Fibroblast of skin of right quadriceps (primary cell): ENCODE data around the gene BRAT1.

Source experiments
- DNase-seq: peaks from one replicate; pipeline ENCODE4 v3.0.0-alpha.2; 2013

Gene BRAT1

GRCh38 chr7:2522780-2523433 is 32.4 kb downstream of the BRAT1 start:
- DNase-seq = peak; percentile 57

- peak; percentile 50 for DNase-seq
These were observed 33.3 kb downstream of the BRAT1 start for GRCh38 chr7:2521952-2522591.

- no peak for DNase-seq
These were observed 34.0 kb downstream of the BRAT1 start for GRCh38 chr7:2521341-2521745.

DNA sequence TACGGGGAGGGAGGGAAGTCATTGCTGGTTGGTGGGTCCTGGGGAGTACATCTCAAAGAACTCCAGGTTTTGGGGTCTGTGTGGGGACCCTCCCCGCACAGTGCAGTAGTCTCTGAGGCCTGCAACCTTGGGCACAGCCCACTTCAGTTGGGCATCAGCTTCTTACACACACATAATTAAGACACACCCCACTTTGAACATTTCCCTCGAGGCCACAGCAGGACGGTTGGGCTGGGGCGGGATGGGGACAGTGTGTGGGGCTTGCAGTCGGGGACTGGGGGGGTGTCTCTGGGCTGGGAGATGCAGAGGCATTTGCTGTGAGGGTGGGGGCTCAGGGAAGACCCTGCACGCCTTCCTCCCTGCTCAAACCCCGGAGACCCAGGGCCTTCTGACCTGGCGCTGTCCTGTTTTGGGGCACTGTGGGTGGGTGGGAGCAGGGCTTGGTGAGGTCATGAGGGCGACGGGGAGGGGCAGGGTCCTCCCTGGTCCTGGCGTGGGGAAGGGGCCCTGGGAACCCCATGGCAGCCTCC is 34.5 kb downstream of the BRAT1 start:
- no peak for DNase-seq

GRCh38 chr7:2520131-2520760 is 35.1 kb downstream of the BRAT1 start:
- no peak for DNase-seq

GRCh38 chr7:2519119-2519930 is 36.0 kb downstream of the BRAT1 start, which contains the start of gene LFNG:
Gene LFNG (plus strand): TSS chr7:2519774. CDS start chr7:2519862, 88 bp downstream.
- peak; percentile 93 for DNase-seq

DNA sequence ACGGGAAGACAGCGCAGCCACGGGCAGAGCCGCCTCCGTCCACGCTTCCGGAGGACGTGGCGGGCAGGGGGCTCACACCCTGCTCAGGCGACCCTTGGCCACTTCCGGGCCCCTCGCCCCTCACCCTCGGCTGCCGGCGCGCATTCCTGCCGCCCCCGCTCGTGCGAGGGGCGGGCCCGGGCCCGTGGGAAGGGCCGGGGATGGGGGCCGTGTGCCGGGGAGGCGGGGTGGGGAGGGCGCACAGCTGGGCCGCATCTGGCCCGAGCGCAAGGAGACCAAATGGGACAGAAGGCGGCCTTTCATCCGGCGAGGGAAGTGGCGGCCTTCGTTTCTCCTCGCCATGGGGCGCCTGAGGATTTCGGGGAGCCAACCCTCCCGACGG is 36.6 kb downstream of the BRAT1 start:
- no peak for DNase-seq

DNA sequence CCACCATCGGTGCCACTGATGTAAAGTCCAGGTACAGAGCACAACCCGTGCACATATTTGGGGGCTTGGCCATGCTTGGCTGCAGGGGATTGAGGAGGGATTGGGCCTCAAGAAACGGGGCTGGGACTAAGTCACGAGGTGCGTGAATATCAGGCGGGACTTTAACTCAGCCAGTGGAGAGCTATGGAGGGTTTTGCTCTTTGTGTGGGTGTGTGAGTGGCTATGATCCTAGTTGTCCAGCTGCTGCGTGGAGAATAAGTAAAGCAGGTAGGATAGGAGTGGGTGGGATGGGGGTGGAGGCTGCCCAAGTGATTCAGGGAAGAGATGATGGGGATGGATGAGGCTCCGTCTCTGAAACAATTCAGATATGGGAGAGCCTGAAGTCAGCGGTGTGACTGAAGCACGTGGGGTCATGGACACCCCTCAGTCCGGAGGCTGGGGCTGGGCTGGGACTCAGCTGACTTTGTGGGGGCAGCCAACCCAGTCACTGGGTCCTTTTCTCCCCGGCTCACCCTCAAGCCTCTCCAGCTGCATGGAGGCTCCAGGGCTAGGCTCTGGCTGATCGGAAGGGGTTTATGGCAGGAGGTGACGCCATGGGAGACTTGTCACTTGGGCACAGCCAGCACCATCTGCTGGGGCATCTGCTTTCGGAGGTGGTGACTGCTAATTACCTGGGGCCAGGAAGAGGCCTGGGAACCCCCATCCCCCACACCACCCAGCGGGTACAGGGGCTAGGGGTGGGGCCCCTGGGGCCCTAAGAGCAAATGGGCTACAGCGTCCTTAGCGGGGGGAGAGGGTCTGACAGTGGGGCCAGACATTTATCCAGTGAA is 37.4 kb downstream of the BRAT1 start:
- peak; percentile 69 for DNase-seq

DNA sequence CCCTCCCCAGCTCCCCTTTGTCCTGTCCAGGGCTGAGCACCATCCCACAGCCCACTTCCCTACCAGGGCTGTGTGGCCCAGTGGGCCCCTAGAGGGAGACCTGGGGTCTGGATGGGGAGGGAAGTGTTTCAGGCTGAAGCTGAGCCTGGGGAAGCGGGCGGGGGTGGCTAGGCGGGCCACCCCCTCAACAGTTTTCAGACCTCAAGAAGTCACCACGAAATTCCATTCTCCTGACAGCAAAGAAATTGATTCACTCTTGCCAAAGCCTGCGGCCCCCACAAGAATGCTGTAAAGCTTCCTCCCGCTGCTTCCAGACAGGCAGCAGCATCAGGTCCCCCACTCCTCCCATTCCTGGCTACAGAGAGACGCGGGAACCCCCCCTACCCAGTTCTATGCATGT is 38.3 kb downstream of the BRAT1 start:
- peak; percentile 98 for DNase-seq

DNA sequence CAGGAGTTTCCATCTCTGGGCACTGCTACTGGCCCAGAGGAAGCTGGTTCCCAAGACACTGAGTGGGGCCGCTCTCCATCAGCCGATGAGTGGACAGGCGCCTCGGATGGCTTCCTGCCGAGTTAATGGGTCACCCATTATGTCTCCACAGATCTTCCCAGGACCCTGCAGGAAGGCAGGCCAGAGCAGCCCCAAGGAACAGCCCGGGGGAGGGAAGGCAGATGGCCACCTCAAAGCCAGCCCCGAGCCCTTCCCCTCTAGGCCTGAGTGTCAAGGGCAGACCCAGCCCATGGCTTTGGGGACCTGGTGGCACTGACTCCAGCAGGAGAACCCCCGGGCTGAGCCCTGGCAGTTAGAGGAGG is 39.1 kb downstream of the BRAT1 start:
- no peak for DNase-seq

- no peak for DNase-seq
These were observed 39.7 kb downstream of the BRAT1 start for GRCh38 chr7:2515424-2516193.

DNA sequence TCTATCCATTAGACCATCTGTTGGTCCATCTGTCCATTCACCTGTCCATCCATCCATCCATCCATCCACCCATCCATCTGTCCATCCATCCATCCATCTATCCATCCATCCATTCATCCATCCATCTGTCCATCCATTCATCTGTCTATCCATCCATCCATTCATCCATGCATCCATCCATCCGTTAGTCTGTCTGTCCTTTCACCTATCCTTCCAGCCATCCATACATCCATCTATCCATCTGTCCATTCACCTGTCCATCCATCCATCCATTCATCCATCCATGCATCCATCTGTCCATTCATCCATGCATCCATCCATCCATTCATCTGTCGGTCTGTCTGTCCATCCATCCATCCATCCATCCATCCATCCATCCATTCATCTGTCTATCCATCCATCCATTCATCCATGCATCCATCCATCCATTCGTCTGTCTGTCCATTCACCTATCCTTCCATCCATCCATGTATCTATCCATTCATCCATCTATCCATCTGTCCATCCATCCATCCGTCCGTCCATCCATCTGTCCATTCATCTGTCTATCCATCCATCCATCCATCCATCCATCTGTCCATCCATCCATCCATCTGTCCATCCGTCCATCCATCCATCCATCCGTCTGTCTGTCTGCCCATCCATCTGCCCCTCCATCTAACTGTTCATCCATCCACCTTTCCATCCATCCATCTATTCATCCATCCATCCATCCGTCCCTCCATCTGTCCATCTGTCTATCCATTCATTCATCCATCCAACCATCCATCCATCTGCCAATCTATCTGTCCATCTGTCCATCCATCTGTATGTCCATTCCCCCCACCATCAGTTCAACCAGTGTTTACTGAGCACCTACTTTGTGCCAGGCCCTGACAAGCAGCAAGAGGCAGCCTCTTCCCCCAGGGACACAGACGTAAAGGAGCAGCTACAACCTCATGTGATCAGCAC is 40.6 kb downstream of the BRAT1 start:
- DNase-seq = no peak

- DNase-seq = no peak
These were observed 41.6 kb downstream of the BRAT1 start for GRCh38 chr7:2513702-2514101.

DNA sequence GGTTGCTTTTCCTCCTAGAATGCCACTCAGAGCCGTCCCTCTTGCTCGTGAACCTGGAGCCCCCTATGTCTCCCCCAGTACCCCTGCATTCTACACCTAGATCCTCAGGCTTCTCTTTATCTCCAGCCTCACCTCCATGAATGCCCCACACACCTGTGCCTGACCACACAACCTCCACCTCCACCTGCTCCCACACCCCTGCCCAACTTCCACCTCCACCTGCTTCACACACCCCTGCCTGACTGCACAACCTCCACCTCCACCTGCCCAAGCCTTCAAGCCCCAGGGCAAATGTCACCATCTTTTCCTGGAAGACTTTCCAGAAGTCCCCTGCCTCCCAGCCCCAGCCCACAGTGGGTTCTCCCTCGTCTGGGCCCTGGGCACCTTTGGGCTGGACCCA is 42.6 kb downstream of the BRAT1 start:
- DNase-seq = no peak

DNA sequence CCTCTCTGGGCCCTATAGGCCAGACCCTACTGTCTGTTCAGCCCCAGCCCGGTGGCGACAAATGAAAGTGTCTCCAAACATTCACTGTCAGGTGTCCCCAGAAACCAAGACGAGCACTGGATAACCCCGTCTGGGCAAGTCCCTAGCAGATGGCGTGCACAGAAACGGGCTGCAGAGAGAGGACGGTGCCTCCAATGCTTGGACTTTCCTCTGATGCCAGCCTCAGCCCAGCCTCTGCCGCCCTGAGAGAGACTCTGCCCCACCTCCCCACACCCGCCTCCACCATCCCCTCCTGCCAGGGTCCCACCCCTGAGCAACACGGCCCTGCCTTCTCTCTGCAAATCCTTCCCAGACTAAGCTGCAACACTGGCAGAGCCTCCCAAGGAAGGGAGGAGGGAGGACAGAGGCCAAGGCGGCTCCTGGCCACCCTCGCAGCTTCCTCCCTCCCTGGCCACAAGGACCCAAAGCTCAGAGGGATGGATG is 43.1 kb downstream of the BRAT1 start:
- DNase-seq = no peak

GRCh38 chr7:2511769-2512168 is 43.6 kb downstream of the BRAT1 start:
- DNase-seq = no peak

DNA sequence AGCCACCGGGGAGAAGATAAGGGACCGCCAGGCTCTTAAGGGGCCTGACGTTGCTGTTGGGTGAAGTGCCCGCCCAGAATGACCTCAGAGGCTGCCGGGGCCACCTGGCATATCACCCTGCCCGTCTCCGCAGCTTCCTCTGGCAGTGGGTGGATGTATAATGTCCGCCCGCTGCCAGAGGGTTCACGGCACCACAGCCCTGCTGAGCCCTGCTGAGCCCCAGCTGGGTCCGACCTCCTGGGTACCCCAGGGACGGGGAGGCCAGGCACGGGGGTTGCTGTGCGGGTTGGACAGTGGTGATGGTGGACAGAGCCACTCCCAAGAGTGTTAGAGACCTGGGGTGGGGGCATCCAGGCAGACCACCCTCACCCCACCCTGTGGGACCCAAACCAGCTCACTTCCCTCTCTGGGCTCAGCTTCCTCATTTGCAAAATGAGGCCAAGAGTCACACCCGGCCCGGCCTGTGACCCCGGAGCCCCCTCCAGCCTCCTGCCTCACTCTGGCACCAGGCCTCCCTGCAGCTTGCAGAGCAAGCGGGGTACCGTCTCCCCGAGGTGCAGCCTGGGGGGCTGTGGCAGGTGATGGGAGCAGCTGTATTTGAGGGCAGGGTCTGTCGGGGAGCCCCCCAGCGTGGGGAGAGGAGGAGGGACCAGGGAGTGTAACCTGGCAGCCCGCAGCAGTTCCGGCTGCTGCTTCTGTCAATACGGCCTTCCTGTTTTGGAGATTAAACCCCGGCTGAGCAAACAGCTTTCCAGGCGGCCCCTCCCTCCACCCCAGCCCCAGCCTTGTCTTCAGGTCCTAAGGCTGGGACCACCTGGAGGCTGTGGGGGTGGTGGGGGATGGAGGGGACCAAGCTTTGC is 44.2 kb downstream of the BRAT1 start:
- no peak for DNase-seq

- DNase-seq = no peak
These were observed 45.1 kb downstream of the BRAT1 start for GRCh38 chr7:2510130-2510776.
